HG03064 (cell line): Measurements from ENCODE around the gene CD300LG.
"Not testable (repeated sequence)": the region's sequence is repeated elsewhere in the genome, so short reads cannot be mapped to it uniquely, and the experiment has no call there.

Experiments used
- ATAC-seq: cut with Tn5 transposase; IDR thresholded peaks from one replicate; pipeline ENCODE4 v1.9.1; 2021; ENCODE audit warnings: low read depth; ENCODE audit not compliant: unreplicated experiment

CD300LG gene

GRCh38 chr17:43852571-43852970 is 5.6 kb downstream of the CD300LG start:
- no peak for ATAC-seq

GRCh38 chr17:43853546-43853945 is 6.6 kb downstream of the CD300LG start:
- ATAC-seq: no peak

- ATAC-seq: no peak
These were observed 7.5 kb downstream of the CD300LG start for GRCh38 chr17:43854498-43854897.

DNA sequence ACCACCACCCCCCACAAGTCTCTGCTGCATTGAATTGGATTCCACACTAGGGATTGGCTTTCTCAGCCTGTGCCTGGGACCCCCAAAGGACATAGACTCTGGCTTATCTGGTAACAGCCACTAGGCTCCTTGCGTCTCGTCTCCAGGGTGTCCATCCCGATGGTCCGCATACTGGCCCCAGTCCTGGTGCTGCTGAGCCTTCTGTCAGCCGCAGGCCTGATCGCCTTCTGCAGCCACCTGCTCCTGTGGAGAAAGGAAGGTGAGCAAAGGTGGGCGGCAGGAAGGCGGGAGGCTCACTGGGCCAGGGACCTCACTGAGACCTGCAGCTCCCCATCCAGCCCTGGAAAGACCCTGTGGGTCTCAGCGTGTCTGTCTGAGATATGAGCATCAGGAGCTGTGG is 8.1 kb downstream of the CD300LG start:
- no peak for ATAC-seq

GRCh38 chr17:43856141-43856540 is 9.2 kb downstream of the CD300LG start:
- ATAC-seq: no peak

DNA sequence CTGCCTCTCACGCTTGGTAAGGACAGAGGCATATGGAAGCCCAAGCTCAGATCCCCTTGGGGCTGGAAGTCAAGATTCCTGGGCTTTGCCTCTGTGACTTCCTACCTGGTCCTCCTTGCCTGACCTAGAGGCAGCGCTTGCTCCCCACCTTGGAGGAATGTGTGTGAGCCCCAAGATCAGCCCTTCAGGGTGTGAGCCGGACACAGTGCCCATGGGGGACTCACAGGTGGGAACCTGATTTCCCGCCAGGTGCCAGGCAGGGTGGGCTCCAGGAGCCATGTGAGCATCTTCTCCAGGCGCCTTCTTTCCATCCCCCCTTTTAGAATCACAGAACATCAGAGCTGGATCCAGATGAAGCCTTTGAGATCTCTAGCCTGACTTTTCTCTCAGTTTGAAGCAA is 10.2 kb downstream of the CD300LG start:
- no peak for ATAC-seq

DNA sequence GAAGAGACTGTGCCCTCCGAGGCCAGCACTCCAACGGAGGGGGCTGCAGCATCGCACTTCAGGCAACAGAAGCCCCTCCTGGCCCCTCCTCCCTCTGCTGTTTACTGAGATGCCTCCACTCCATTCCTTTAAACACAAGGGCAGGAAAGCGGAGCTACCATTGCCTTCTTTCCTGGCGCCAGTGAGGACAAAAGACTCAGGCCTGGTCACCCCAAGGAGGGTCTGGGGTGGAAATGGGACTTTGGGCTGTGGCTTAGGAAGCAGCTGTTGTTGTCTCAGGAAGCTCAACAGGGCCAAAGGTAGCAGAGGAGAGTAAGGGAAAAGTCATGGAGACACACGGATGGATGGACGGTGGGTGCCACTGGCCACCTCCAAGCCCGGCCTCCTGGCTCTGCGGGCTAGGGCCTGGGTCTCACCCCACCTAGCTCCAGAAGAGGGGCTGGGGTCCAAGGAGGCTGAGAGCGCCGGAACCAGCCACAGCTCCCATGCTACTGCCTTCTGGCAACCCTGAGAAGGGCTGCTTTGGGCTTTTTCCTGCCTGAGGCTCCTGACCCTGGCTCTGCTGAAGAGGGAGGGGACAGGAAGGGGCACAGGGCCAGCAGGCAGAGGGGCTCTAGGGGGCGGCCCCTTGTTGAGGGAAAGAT is 11.1 kb downstream of the CD300LG start:
- ATAC-seq: no peak

DNA sequence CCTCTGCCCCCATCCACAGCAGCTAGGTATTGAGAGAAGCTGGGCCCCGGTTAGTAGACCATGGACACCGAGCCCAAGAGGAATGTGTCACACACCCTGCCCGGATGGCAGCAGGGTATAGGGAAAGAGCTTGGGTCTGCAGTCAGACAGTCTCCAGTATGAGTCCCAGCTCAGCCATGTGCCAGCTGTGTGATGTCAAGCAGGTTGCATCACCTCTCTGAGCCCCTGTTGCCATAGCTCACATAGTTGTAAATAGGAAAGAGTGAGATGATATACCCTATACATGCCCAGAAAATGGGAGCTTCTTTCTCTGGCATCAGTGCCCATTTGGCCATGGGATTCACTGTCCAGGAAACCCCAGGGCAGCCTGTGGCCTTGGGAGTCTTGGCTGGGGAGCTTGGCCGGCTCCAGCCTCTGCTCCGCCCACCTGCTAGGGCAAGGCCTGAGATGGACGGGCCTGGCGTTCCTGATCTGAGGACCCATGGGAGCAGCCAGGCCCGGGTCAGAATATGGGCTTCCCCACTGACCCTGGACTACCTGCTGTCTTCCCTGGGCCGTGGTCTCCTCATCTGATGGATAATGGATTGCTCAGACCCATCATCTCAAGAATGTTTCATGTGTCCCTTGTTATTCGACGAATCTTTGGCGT is 13.2 kb downstream of the CD300LG start:
- no peak for ATAC-seq

GRCh38 chr17:43860927-43861622 is 14.1 kb downstream of the CD300LG start:
- ATAC-seq: no peak

DNA sequence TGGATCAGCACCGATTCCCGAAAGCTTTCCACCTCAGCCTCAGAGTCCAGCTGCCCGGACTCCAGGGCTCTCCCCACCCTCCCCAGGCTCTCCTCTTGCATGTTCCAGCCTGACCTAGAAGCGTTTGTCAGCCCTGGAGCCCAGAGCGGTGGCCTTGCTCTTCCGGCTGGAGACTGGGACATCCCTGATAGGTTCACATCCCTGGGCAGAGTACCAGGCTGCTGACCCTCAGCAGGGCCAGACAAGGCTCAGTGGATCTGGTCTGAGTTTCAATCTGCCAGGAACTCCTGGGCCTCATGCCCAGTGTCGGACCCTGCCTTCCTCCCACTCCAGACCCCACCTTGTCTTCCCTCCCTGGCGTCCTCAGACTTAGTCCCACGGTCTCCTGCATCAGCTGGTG is 15.0 kb downstream of the CD300LG start:
- no peak for ATAC-seq

- no peak for ATAC-seq
These were observed 17.4 kb downstream of the CD300LG start for GRCh38 chr17:43864161-43864984.

GRCh38 chr17:43868226-43868994 is 21.4 kb downstream of the CD300LG start:
- no peak for ATAC-seq

GRCh38 chr17:43869031-43869430 is 22.1 kb downstream of the CD300LG start:
- not testable (repeated sequence) for ATAC-seq

GRCh38 chr17:43871946-43872690 is 25.1 kb downstream of the CD300LG start:
- no peak for ATAC-seq

- ATAC-seq: no peak
These were observed 26.1 kb downstream of the CD300LG start for GRCh38 chr17:43873091-43873490.

- ATAC-seq: no peak
These were observed 26.8 kb downstream of the CD300LG start for GRCh38 chr17:43873815-43874214.

DNA sequence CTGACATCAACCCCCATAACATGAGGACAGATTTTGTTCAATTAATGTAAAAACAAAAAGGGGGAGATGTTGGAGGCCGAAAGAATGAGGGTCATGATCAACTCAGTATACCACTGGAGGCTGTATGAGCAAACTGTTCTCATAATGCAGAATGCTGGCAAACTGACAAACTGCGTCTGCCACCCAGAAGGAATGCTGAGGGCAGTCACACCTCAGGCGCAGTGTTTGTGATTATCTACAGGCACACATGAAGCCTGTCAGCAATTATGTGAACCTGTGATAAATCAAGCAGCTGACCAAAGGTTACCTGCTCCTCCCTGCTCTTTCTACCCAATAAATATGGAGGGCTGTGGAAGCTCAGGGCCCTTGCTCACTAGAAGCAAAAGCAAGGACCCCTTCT is 27.3 kb downstream of the CD300LG start:
- no peak for ATAC-seq

DNA sequence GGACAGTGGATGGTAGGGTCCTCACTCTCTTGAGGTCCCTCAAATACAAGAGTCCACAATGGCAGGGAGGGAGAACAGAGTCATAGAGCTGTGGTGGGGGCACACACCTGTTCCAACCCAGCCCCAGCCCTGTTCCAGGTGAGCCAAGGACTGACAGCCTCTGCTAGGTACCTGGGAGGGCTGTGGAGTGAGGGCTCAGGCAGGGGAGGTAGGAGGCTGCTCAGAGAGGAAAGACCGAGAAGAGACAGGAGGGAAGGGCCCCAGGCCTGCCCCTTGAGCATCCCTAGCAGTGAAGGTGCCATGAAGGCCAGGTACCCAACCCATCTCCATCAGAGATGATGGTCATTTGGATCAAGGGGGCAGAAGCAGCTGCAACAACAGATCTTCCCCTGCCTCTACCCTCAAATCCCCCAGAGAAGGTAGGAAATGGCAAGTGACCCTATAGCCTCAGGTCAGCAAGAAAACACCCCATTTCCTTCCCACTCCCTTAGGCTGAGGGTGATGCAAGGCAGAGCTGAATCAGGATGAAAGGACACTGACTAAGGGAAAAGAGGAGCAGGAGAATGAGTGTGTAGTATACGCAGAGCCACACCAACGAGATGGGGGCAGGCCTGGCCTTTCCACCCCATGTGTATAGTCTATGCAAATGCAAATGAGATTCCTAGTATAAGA is 28.6 kb downstream of the CD300LG start:
- no peak for ATAC-seq

- no peak for ATAC-seq
These were observed 30.1 kb downstream of the CD300LG start for GRCh38 chr17:43877031-43877430.
